DLD1 (cell line): Measurements from ENCODE around the gene IFNA7.
"Not testable (repeated sequence)": the region's sequence is repeated elsewhere in the genome, so short reads cannot be mapped to it uniquely, and the experiment has no call there.

Experiments used
- in situ Hi-C: cut with HindIII; loops from 2 replicates; pipeline ENCODE4 v1.10.0; 2017; ENCODE audit warnings: low sequenced_read_pairs

Gene IFNA7

GRCh38 chr9:21202105-21202504 lies at the start of gene IFNA7:
Gene IFNA7, minus strand, starts transcription at chr9:21202205. Its CDS starts 40 bp downstream, at chr9:21202165.
- in situ Hi-C loops, result not testable (repeated sequence)

GRCh38 chr9:21251638-21252037 lies 49.6 kb upstream of the IFNA7 start:
- in situ Hi-C loops, result no loop called here

- in situ Hi-C loops, result no loop called here
Observed at GRCh38 chr9:21251190-21251589, 49.2 kb upstream of the IFNA7 start.

DNA sequence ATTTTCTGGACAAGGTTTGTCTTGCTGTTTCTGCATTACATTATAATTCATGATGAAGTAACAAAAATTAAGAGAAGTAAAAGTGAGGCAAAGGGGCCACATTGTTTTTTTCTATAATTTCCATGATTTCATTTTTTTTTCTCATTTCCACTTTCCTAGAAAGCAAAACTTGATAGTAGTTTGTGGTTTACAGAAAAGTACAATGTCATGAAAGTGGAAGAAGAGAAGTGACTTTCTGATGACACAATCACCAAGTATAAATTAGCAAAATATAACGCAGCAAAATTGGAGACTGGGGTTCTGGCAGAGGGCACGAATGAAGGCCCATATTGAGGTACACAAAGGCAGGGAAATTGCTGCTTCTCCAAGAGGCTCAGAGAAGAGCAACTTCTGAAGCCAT lies 42.8 kb upstream of the IFNA7 start:
- in situ Hi-C loops, result no loop called here

GRCh38 chr9:21239911-21240310 lies 37.9 kb upstream of the IFNA7 start, which contains the start of gene IFNA14:
Gene IFNA14, minus strand, starts transcription at chr9:21240005. Its CDS starts 70 bp downstream, at chr9:21239935.
- in situ Hi-C loops, result no loop called here

GRCh38 chr9:21236360-21236714 lies 34.3 kb upstream of the IFNA7 start:
- in situ Hi-C loops, result not testable (repeated sequence)

- in situ Hi-C loops, result not testable (repeated sequence)
Observed at GRCh38 chr9:21235468-21236359, 33.7 kb upstream of the IFNA7 start.

- in situ Hi-C loops, result no loop called here
Observed at GRCh38 chr9:21234153-21234687, 32.2 kb upstream of the IFNA7 start.

- in situ Hi-C loops, result no loop called here
Observed at GRCh38 chr9:21233258-21233657, 31.3 kb upstream of the IFNA7 start.

- in situ Hi-C loops, result no loop called here
Observed at GRCh38 chr9:21228122-21228521, 26.1 kb upstream of the IFNA7 start, which contains the start of gene IFNA17. Gene IFNA17, minus strand, starts transcription at chr9:21228222. Its CDS starts 49 bp downstream, at chr9:21228173.

- in situ Hi-C loops, result not testable (repeated sequence)
Observed at GRCh38 chr9:21217211-21217610, 15.2 kb upstream of the IFNA7 start, which contains the start of gene IFNA16. Gene IFNA16, minus strand, starts transcription at chr9:21217311. Its CDS starts 6 bp downstream, at chr9:21217305.

GRCh38 chr9:21213411-21214326 lies 11.7 kb upstream of the IFNA7 start:
- in situ Hi-C loops, result not testable (repeated sequence)

DNA sequence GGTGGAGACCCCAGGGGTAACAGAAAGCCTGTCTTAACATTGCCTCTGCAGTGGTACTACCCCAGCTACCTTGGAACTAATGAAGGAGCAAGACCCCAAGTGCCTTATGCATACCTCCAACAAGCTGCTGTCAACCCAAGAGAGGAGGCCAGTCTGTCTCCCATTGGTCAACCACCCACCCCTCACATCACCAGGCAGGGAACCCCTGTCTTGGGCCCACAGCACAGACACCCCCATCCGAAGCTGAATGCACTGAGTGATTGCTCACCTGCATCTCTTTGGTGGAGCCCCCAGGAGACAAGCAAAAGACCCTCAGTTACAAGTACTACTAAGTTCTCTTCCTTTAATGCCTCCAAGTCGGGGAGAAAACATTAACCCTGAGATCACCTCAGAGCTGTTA lies 10.2 kb upstream of the IFNA7 start:
- in situ Hi-C loops, result not testable (repeated sequence)

GRCh38 chr9:21210782-21211181 lies 8.8 kb upstream of the IFNA7 start:
- in situ Hi-C loops, result not testable (repeated sequence)

- in situ Hi-C loops, result no loop called here
Observed at GRCh38 chr9:21210311-21210710, 8.3 kb upstream of the IFNA7 start.

- in situ Hi-C loops, result not testable (repeated sequence)
Observed at GRCh38 chr9:21207043-21207442, 5.0 kb upstream of the IFNA7 start, which contains the start of gene IFNA10. Gene IFNA10, minus strand, starts transcription at chr9:21207143. Its CDS starts 46 bp downstream, at chr9:21207097.

DNA sequence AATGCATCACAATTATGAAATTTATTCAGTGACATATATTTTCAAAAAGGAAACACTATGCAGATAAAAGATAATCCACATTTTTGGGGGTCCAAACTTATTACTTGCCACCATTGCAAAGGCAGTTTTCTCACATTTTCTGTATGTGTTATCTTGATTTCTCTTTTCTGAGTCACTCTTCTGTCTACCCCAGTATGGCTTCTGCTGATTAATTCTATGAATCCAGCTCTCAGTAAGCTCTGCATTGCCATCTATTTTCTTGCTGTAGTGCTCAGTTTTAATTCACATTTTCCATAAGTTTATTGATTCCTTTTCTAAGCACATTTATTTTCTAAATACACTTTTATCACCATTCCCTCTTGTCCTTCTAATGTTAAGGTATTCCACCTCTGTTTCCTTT lies 3.2 kb upstream of the IFNA7 start:
- in situ Hi-C loops, result no loop called here

DNA sequence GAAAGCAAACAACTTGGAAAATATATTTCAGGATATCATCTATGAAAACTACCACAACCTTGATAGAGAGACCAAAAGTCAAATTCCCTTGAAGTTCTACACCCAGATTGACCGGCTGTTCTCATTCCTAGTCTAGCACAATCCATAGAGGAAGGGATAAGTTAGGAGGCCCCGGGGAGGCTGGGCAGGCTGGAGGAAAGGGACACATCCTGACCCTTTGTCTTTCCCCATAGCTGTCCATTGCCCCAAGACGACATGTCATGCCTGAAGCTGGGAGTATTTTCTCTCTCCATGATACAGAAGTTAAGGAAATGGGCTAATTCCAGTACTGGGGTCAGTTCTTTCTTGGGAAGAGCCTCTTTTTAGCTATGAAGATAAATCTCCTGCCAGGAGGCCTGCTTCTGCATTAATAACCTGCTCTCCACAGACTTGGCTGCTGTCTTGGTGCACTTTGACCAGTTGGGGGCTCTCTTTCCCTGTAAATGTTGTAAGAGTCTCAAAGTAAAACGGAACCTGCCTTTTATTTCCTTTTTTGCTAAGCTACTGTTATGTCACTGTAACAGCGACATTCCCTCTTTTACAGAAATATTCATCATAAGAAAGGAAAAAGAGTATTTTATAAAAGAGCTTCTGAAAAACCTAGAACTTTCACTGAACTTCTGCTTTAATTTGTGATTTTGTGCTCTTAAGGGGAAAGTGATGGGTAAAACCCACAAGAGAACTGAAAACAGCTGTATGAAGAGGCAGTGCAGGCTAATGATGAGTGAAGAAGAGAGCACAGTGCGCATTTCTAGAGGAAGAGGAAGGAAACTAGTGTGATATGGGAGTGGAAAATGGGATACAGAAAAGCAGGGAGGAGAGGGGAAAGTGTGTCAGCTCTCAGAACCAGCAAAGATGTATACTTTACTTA lies 6.9 kb downstream of the IFNA7 start:
- in situ Hi-C loops, result not testable (repeated sequence)

GRCh38 chr9:21187487-21187886 lies 14.5 kb downstream of the IFNA7 start, which contains the start of gene IFNA4:
Gene IFNA4, minus strand, starts transcription at chr9:21187587. Its CDS starts 56 bp downstream, at chr9:21187531.
- in situ Hi-C loops, result not testable (repeated sequence)
